MM.1S (cell line): ENCODE results near the gene ANKIB1.

ENCODE experiments used
- CTCF ChIP-seq: fragments of 300-600 bp; sonication (generic); IDR thresholded peaks from 2 replicates; pipeline ENCODE4 v1.5.1; 2016; ENCODE audit warnings: antibody characterized with exemption, low read length, mixed read lengths
- EZH2 ChIP-seq: fragments of 300-600 bp; sonication (generic); optimal IDR thresholded peaks from 2 replicates; pipeline ENCODE3; 2017; ENCODE audit warnings: low read depth, mild to moderate bottlenecking, antibody characterized with exemption, low read length, mixed read lengths
- EZH2phosphoT487 ChIP-seq: fragments of 300-600 bp; sonication (generic); IDR thresholded peaks from 2 replicates; pipeline ENCODE4 v1.6.1; 2018; ENCODE audit warnings: antibody characterized with exemption, low read length

DNA sequence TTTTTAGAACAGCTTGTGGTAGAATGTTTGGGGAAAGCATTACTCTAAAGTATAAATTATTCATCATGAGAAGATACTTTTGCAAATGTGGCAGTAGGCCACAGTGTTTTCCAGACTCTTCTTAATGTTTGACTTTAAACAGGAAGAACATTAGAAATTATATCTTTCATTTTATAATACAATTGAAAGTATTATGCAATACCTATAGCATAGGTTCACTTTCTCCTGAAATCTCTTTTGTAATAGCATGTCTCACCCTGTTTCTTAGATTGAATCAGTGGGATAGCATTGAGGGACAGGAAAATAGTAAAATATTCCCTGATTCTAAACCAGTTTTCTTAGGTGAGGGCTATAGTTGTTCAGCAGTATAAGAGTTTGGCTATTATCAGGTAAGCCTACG is 23.1 kb downstream of the ANKIB1 start:
- no peak for TF ChIP-seq CTCF
- TF ChIP-seq EZH2phosphoT487, result no peak
- TF ChIP-seq EZH2, result no peak
